A549 (cell line): ENCODE measurements around the gene LSM11. TPM values are rescaled to one million over a fixed set of nuclear protein-coding genes. Genes with fewer than 3 reads are reported as not detected.

Source experiments
- ATAC-seq, 2 experiments: fragments of 200-7000 bp in 1 of 2; fragments of >200 bp in 1 of 2; cut with Nextera tagmentation in 1 of 2; cut with Tn5 transposase in 1 of 2; 3 replicates each; pipeline versions ENCODE4 v1.8.0 to v1.9.1; 2018 to 2020; ENCODE audit warnings: mild to moderate bottlenecking in 1 of 2, moderate library complexity in 1 of 2
- CTCF ChIA-PET: fragments of 300-600 bp; sonication (Branson Sonifier 250); formaldehyde crosslinking; extraction: SDS; loops from one replicate; lab custom pipeline; 2021; ENCODE audit warnings: antibody characterized with exemption, inconsistent platforms; lab: Yijun Ruan, JAX
- POLR2A ChIA-PET: fragments of 350-600 bp; formaldehyde crosslinking; extraction: SDS; loops from one replicate; lab custom pipeline; 2021; ENCODE audit warnings: antibody characterized with exemption, inconsistent platforms; lab: Yijun Ruan, JAX
- DNase-seq, 2 experiments: peaks; one replicate each; pipeline versions ENCODE4 v3.0.0 to v3.0.0-alpha.2; 2011 to 2016; ENCODE audit warnings: low read depth in 1 of 2, low spot score in 1 of 2
- FAIRE-seq: peaks from 2 replicates; lab custom pipeline; 2011; peaks lifted over from hg19 to GRCh38; lab: Jason Lieb, UNC
- H3K27ac ChIP-seq, 2 experiments: fragments of >200 bp; sonication (Bioruptor Twin); formaldehyde crosslinking; 3 replicates each; pipeline ENCODE4 v1.5.1; 2016 to 2017
- H3K4me1 ChIP-seq: fragments of >200 bp; sonication (Bioruptor Twin); formaldehyde crosslinking; 3 replicates; pipeline ENCODE4 v1.6.1; 2016
- H3K4me2 ChIP-seq: fragments of >200 bp; sonication (Bioruptor Twin); formaldehyde crosslinking; 3 replicates; pipeline ENCODE4 v1.6.1; 2016
- H3K4me3 ChIP-seq: fragments of >200 bp; sonication (Bioruptor Twin); formaldehyde crosslinking; 3 replicates; pipeline ENCODE4 v1.5.1; 2016
- H3K9me3 ChIP-seq: fragments of >200 bp; sonication (Bioruptor Twin); formaldehyde crosslinking; 3 replicates; pipeline ENCODE4 v1.6.1; 2016
- BHLHE40 ChIP-seq: IDR thresholded peaks from 2 replicates; pipeline ENCODE4 v1.6.1; 2012; ENCODE audit warnings: low read depth, low read length, inconsistent platforms
- CBX8 ChIP-seq: fragments of 200-600 bp; sonication (generic); IDR thresholded peaks from 2 replicates; pipeline ENCODE4 v1.6.1; 2016
- CHD4 ChIP-seq: fragments of 200-600 bp; sonication (generic); IDR thresholded peaks from 2 replicates; pipeline ENCODE4 v1.6.1; 2016; ENCODE audit warnings: antibody characterized with exemption, mild to moderate bottlenecking, borderline replicate concordance
- EHF ChIP-seq: fragments of 250-450 bp; sonication (Bioruptor Pico); IDR thresholded peaks from 2 replicates; pipeline ENCODE4 v1.5.0; 2020; ENCODE audit warnings: mild to moderate bottlenecking
- EHMT2 ChIP-seq: fragments of 200-600 bp; sonication (generic); IDR thresholded peaks from 2 replicates; pipeline ENCODE4 v1.6.1; 2016; ENCODE audit warnings: antibody characterized with exemption, low read depth, mild to moderate bottlenecking, moderate library complexity
- HDAC2 ChIP-seq: fragments of 200-600 bp; sonication (generic); IDR thresholded peaks from 2 replicates; pipeline ENCODE4 v1.6.1; 2016
- MYC ChIP-seq: IDR thresholded peaks from 2 replicates; pipeline ENCODE4 v1.6.1; 2012; ENCODE audit warnings: mild to moderate bottlenecking, inconsistent platforms, low read length, improper control_type of control experiment, borderline replicate concordance
- POLR2A ChIP-seq: IDR thresholded peaks from 2 replicates; pipeline ENCODE4 v1.6.1; 2012; ENCODE audit warnings: mild to moderate bottlenecking, low read length
- RFX5 ChIP-seq: fragments of 450-650 bp; IDR thresholded peaks from 2 replicates; pipeline ENCODE4 v1.7.1; 2014; ENCODE audit warnings: antibody characterized with exemption, mild to moderate bottlenecking, moderate library complexity
- RNF2 ChIP-seq: fragments of 200-600 bp; sonication (generic); IDR thresholded peaks from 2 replicates; pipeline ENCODE4 v1.6.1; 2016; ENCODE audit warnings: low read depth, mild to moderate bottlenecking, antibody characterized with exemption, moderate library complexity, borderline replicate concordance
- WGBS: methylation state at CpG from one replicate; pipeline ENCODE4 v1.1.6; 2017; ENCODE audit errors: missing lambda C conversion rate; 5-methylcytosine and 5-hydroxymethylcytosine counted together
- polyA plus RNA-seq, 4 experiments: library from polyadenylated mRNA; depleted of rRNA in 3 of 4; stranded (reverse); fragments of >200 nt; fragmentation: RNase III in 1 of 4; extraction: RNeasy Plus Mini Kit Qiagen cat#74134 plus additional on column Dnase treatment in 1 of 4; gene quantifications; 2 replicates in 3 of 4; 3 replicates in 1 of 4; pipeline ENCODE4 v1.2.3, GENCODE V29; 2011 to 2017
- TF ChIP-seq, protein P1 (sequence below): fragments of >200 bp; sonication (Bioruptor Twin); formaldehyde crosslinking; IDR thresholded peaks from 2 replicates; pipeline ENCODE4 v1.6.1; 2016
- TF ChIP-seq, protein P2 (sequence below): fragments of 250-450 bp; sonication (Bioruptor Pico); IDR thresholded peaks from 2 replicates; pipeline ENCODE4 v1.5.0; 2021; ENCODE audit warnings: mild to moderate bottlenecking, moderate library complexity, borderline replicate concordance
- TF ChIP-seq, protein P3 (sequence below): fragments of >200 bp; sonication (Bioruptor Twin); formaldehyde crosslinking; IDR thresholded peaks from 3 replicates; pipeline ENCODE4 v1.6.1; 2016
- TF ChIP-seq, protein P4 (sequence below): IDR thresholded peaks from 2 replicates; pipeline ENCODE4 v1.6.1; 2012; ENCODE audit warnings: low read depth, borderline replicate concordance
- TF ChIP-seq, protein P5 (sequence below): fragments of 200-600 bp; sonication (generic); IDR thresholded peaks from 2 replicates; pipeline ENCODE4 v1.6.1; 2016; ENCODE audit warnings: antibody characterized with exemption, mild to moderate bottlenecking, moderate library complexity
- TF ChIP-seq, protein P6 (sequence below): fragments of 450-650 bp; IDR thresholded peaks from 2 replicates; pipeline ENCODE4 v1.6.1; 2014; ENCODE audit warnings: antibody characterized with exemption

LSM11 gene
- polyA plus RNA-seq, 2 of the 4 experiments (the other 2 are of a cell fraction): 2.9 to 4.1 TPM

DNA sequence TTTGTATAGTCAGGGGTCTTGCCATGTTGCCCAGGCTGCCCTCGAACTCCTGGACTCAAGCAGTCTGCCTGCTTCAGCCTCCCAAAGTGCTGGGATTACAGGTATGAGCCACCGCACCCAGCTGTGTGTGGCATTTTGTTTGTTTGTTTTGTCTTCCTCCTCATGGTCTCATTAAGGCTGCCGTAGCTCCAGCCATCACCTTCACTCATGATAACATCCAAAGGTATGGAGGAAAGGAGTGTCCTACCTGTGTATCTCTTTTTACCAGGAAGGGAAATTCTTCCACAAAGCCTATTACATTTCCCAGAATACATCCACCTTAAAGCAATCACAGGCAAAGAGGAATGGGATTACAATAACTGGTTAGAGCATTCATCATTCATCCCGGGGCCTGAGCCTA is 27.2 kb downstream of the LSM11 start:
- ChIA-PET POLR2A (no interaction called here), CTCF (interaction anchor here (1.1 kb wide), 1 partner anchor 9 kb away, joined by 6 read pairs; no protein-coding TSS in a partner anchor)
- H3K4me2 ChIP-seq: no peak overlapping the region
- H3K9me3 ChIP-seq: no peaks in the 10 kb centered on the region
- no peak overlapping the region for H3K27ac ChIP-seq
- no peak for FAIRE-seq
- no peak for DNase-seq
- H3K4me3 ChIP-seq: no peak overlapping the region
- TF ChIP-seq, protein P1, sequence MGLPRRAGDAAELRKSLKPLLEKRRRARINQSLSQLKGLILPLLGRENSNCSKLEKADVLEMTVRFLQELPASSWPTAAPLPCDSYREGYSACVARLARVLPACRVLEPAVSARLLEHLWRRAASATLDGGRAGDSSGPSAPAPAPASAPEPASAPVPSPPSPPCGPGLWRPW: no peak
- no peak for ATAC-seq
- H3K4me1 ChIP-seq: 0 out of 3 replicates have a peak, but pooled peaks cover 4% of the 10 kb centered on the region
- 53% methylated on average over 4 of the region's 4 CpGs for whole genome bisulfite sequencing

DNA sequence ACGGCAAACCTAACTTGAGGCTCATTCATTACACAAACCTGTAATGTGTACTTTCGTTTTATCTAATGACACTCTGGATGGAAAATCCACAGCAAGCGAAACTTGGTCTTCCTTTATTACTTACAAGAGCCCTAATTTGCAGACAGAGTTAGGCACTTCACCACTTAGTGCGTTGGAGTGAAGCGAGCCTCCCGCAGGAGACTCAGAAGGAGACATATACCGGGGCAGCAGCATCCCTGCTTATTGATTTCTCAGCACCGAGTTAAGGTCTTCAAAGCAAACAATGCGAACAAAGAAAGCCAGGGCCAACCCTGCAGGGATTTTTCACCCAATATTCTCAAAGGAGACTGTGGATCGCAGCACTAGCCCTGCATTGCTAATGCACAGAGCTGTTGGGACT is 28.6 kb downstream of the LSM11 start:
- Histone ChIP-seq H3K4me2 (no peak overlapping the region), H3K4me1 (0 out of 3 replicates have a peak, but pooled peaks cover 4% of the 10 kb centered on the region), H3K4me3 (no peak overlapping the region), H3K27ac (no peak overlapping the region), H3K9me3 (no peaks in the 10 kb centered on the region)
- ChIA-PET POLR2A (no interaction called here), CTCF (interaction anchor here (1.2 to 2.4 kb wide), 2 partner anchors 10 to 12 kb away, joined by 4 to 18 read pairs; no protein-coding TSS in a partner anchor)
- DNase-seq (no peak), FAIRE-seq (no peak), ATAC-seq (no peak)
- 83% methylated on average over 10 of the region's 10 CpGs for WGBS
- TF ChIP-seq POLR2A: no peak
- TF ChIP-seq BHLHE40: no peak
- TF ChIP-seq EHF (CRISPR knock-in tag): no peak
- TF ChIP-seq, protein P2, sequence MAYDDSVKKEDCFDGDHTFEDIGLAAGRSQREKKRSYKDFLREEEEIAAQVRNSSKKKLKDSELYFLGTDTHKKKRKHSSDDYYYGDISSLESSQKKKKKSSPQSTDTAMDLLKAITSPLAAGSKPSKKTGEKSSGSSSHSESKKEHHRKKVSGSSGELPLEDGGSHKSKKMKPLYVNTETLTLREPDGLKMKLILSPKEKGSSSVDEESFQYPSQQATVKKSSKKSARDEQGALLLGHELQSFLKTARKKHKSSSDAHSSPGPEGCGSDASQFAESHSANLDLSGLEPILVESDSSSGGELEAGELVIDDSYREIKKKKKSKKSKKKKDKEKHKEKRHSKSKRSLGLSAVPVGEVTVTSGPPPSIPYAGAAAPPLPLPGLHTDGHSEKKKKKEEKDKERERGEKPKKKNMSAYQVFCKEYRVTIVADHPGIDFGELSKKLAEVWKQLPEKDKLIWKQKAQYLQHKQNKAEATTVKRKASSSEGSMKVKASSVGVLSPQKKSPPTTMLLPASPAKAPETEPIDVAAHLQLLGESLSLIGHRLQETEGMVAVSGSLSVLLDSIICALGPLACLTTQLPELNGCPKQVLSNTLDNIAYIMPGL (CRISPR knock-in tag): no peak
- TF ChIP-seq, protein P3, sequence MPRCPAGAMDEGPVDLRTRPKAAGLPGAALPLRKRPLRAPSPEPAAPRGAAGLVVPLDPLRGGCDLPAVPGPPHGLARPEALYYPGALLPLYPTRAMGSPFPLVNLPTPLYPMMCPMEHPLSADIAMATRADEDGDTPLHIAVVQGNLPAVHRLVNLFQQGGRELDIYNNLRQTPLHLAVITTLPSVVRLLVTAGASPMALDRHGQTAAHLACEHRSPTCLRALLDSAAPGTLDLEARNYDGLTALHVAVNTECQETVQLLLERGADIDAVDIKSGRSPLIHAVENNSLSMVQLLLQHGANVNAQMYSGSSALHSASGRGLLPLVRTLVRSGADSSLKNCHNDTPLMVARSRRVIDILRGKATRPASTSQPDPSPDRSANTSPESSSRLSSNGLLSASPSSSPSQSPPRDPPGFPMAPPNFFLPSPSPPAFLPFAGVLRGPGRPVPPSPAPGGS: no peak
- no peak for TF ChIP-seq RFX5
- no peak for TF ChIP-seq RNF2
- no peak for TF ChIP-seq EHMT2
- TF ChIP-seq, protein P4, sequence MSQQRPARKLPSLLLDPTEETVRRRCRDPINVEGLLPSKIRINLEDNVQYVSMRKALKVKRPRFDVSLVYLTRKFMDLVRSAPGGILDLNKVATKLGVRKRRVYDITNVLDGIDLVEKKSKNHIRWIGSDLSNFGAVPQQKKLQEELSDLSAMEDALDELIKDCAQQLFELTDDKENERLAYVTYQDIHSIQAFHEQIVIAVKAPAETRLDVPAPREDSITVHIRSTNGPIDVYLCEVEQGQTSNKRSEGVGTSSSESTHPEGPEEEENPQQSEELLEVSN: no peak
- no peak for TF ChIP-seq CBX8
- TF ChIP-seq HDAC2: no peak
- TF ChIP-seq, protein P5, sequence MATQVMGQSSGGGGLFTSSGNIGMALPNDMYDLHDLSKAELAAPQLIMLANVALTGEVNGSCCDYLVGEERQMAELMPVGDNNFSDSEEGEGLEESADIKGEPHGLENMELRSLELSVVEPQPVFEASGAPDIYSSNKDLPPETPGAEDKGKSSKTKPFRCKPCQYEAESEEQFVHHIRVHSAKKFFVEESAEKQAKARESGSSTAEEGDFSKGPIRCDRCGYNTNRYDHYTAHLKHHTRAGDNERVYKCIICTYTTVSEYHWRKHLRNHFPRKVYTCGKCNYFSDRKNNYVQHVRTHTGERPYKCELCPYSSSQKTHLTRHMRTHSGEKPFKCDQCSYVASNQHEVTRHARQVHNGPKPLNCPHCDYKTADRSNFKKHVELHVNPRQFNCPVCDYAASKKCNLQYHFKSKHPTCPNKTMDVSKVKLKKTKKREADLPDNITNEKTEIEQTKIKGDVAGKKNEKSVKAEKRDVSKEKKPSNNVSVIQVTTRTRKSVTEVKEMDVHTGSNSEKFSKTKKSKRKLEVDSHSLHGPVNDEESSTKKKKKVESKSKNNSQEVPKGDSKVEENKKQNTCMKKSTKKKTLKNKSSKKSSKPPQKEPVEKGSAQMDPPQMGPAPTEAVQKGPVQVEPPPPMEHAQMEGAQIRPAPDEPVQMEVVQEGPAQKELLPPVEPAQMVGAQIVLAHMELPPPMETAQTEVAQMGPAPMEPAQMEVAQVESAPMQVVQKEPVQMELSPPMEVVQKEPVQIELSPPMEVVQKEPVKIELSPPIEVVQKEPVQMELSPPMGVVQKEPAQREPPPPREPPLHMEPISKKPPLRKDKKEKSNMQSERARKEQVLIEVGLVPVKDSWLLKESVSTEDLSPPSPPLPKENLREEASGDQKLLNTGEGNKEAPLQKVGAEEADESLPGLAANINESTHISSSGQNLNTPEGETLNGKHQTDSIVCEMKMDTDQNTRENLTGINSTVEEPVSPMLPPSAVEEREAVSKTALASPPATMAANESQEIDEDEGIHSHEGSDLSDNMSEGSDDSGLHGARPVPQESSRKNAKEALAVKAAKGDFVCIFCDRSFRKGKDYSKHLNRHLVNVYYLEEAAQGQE: no peak
- TF ChIP-seq MYC: no peak
- TF ChIP-seq, protein P6, sequence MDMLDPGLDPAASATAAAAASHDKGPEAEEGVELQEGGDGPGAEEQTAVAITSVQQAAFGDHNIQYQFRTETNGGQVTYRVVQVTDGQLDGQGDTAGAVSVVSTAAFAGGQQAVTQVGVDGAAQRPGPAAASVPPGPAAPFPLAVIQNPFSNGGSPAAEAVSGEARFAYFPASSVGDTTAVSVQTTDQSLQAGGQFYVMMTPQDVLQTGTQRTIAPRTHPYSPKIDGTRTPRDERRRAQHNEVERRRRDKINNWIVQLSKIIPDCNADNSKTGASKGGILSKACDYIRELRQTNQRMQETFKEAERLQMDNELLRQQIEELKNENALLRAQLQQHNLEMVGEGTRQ: no peak
- TF ChIP-seq CHD4: no peak
- TF ChIP-seq, all 56 proteins: peak for 0
